SK-N-SH (cell line): Measurements from ENCODE around the gene SLC25A24. TPM values are rescaled to one million over a fixed set of nuclear protein-coding genes. Genes with fewer than 3 reads are reported as not detected.

Experiments
- CTCF ChIA-PET: fragments of 300-600, 350-600 bp; formaldehyde crosslinking; extraction: SDS; loops from one replicate; lab custom pipeline; 2021; lab: Yijun Ruan, JAX
- POLR2A ChIA-PET: fragments of 350-600 bp; sonication (Branson Sonifier 250); formaldehyde crosslinking; extraction: SDS; loops from one replicate; lab custom pipeline; 2020; ENCODE audit warnings: antibody characterized with exemption, inconsistent platforms; lab: Yijun Ruan, JAX
- DNase-seq: peaks from one replicate; pipeline ENCODE4 v3.0.0; 2012
- H2AFZ ChIP-seq: fragments of 200-600 bp; sonication (generic); 2 replicates; pipeline ENCODE4 v1.8.1; 2016; ENCODE audit warnings: antibody characterized with exemption, mild to moderate bottlenecking, low read depth
- H3F3A ChIP-seq: fragments of 200-600 bp; sonication (generic); replicated peaks from 2 replicates; pipeline ENCODE3; 2016; ENCODE audit warnings: antibody characterized with exemption, mild to moderate bottlenecking; ENCODE audit not compliant: insufficient read depth
- H3K27ac ChIP-seq, 2 experiments: fragments of 200-500 bp in 1 of 2; fragments of 200-600 bp in 1 of 2; sonication (Bioruptor generic) in 1 of 2; sonication (generic), shearing (Covaris generic) in 1 of 2; 2 replicates each; pipeline versions ENCODE4 v1.5.1 to v1.6.1; 2014 to 2016; ENCODE audit warnings: low read depth in 2 of 2, inconsistent platforms in 1 of 2, low read length in 1 of 2, mild to moderate bottlenecking in 1 of 2, mixed read lengths in 1 of 2
- H3K27me3 ChIP-seq: fragments of 200-600 bp; sonication (generic), shearing (Covaris generic); 2 replicates; pipeline ENCODE4 v1.6.1; 2016; ENCODE audit warnings: mixed run types; ENCODE audit not compliant: insufficient read depth
- H3K36me3 ChIP-seq, 2 experiments: fragments of 200-500 bp in 1 of 2; fragments of 200-600 bp in 1 of 2; sonication (Bioruptor generic) in 1 of 2; sonication (generic) in 1 of 2; replicated peaks in 1 of 2; 2 replicates each; pipeline versions ENCODE3 to v1.5.1; 2014 to 2016; ENCODE audit warnings: low read length in 1 of 2, mild to moderate bottlenecking in 1 of 2; ENCODE audit not compliant: insufficient read depth in 2 of 2, control insufficient read depth in 1 of 2
- H3K4me1 ChIP-seq, 2 experiments: fragments of 200-500 bp in 1 of 2; fragments of 200-600 bp in 1 of 2; sonication (Bioruptor generic) in 1 of 2; sonication (generic), shearing (Covaris generic) in 1 of 2; 2 replicates each; pipeline versions ENCODE4 v1.5.1 to v1.6.1; 2014 to 2016; ENCODE audit warnings: low read depth in 1 of 2, low read length in 1 of 2, mixed run types in 1 of 2; ENCODE audit not compliant: insufficient read depth in 2 of 2, control insufficient read depth in 1 of 2
- H3K4me2 ChIP-seq: fragments of 200-600 bp; sonication (generic), shearing (Covaris generic); 2 replicates; pipeline ENCODE4 v1.6.1; 2017; ENCODE audit warnings: mixed run types
- H3K4me3 ChIP-seq, 2 experiments: fragments of 200-500 bp in 1 of 2; fragments of 200-600 bp in 1 of 2; sonication (Bioruptor generic) in 1 of 2; sonication (generic), shearing (Covaris generic) in 1 of 2; 2 replicates each; pipeline versions ENCODE4 v1.5.1 to v1.8.1; 2014 to 2016; ENCODE audit warnings: low read depth in 2 of 2, inconsistent platforms in 1 of 2, low read length in 1 of 2, mild to moderate bottlenecking in 1 of 2, mixed read lengths in 1 of 2, moderate library complexity in 1 of 2
- H3K79me2 ChIP-seq: fragments of 200-600 bp; sonication (generic); 2 replicates; pipeline ENCODE4 v1.8.1; 2017; ENCODE audit warnings: mild to moderate bottlenecking; ENCODE audit not compliant: insufficient read depth
- H3K9ac ChIP-seq: fragments of 200-600 bp; sonication (generic); 2 replicates; pipeline ENCODE4 v1.6.1; 2017; ENCODE audit warnings: mixed run types
- H3K9me2 ChIP-seq: fragments of 200-600 bp; sonication (generic); 2 replicates; pipeline ENCODE4 v1.6.1; 2017; ENCODE audit warnings: mixed run types
- H3K9me3 ChIP-seq: fragments of 200-600 bp; sonication (generic); 2 replicates; pipeline ENCODE4 v1.6.1; 2017; ENCODE audit warnings: mixed run types, mild to moderate bottlenecking, moderate library complexity
- H4K20me1 ChIP-seq: fragments of 200-600 bp; sonication (generic); 2 replicates; pipeline ENCODE4 v1.6.1; 2017; ENCODE audit warnings: mild to moderate bottlenecking, mixed run types; ENCODE audit not compliant: insufficient read depth
- CHD2 ChIP-seq: fragments of 150-350 bp; IDR thresholded peaks from 2 replicates; pipeline ENCODE4 v1.6.1; 2018; ENCODE audit warnings: low read length; ENCODE audit not compliant: partially characterized antibody
- ELF1 ChIP-seq: IDR thresholded peaks from 2 replicates; pipeline ENCODE4 v1.4.0; 2012
- FOSL2 ChIP-seq: IDR thresholded peaks from 2 replicates; pipeline ENCODE4 v1.4.0; 2012; ENCODE audit warnings: low read depth, mild to moderate bottlenecking, moderate library complexity, borderline replicate concordance
- GABPA ChIP-seq: IDR thresholded peaks from 2 replicates; pipeline ENCODE4 v1.4.0; 2012; ENCODE audit warnings: low read depth, mild to moderate bottlenecking
- GATA2 ChIP-seq: sonication (generic); formaldehyde crosslinking; IDR thresholded peaks from 2 replicates; pipeline ENCODE4 v1.5.0; 2020; ENCODE audit warnings: mild to moderate bottlenecking, missing genetic modification reagents
- MEF2A ChIP-seq: IDR thresholded peaks from 2 replicates; pipeline ENCODE4 v1.4.0; 2012; ENCODE audit warnings: low read depth, borderline replicate concordance
- MXI1 ChIP-seq: IDR thresholded peaks from 2 replicates; pipeline ENCODE4 v1.6.1; 2012; ENCODE audit warnings: mild to moderate bottlenecking, low read depth, low read length, improper control_type of control experiment
- NRF1 ChIP-seq: IDR thresholded peaks from 2 replicates; pipeline ENCODE4 v1.6.1; 2012; ENCODE audit warnings: low read depth, mild to moderate bottlenecking, low read length
- RCOR1 ChIP-seq: fragments of 150-350 bp; IDR thresholded peaks from 2 replicates; pipeline ENCODE4 v1.6.1; 2017; ENCODE audit warnings: antibody characterized with exemption, low read length
- RFX5 ChIP-seq: IDR thresholded peaks from 2 replicates; pipeline ENCODE4 v1.6.1; 2012; ENCODE audit warnings: mild to moderate bottlenecking, improper control_type of control experiment, low read length
- RXRA ChIP-seq: IDR thresholded peaks from 2 replicates; pipeline ENCODE4 v1.4.0; 2012; ENCODE audit warnings: low read depth, mild to moderate bottlenecking, borderline replicate concordance
- SIN3A ChIP-seq: IDR thresholded peaks from 2 replicates; pipeline ENCODE4 v1.6.1; 2012; ENCODE audit warnings: low read depth, mild to moderate bottlenecking, low read length, moderate library complexity, borderline replicate concordance
- TCF12 ChIP-seq: IDR thresholded peaks from 2 replicates; pipeline ENCODE4 v1.4.0; 2012
- TEAD4 ChIP-seq: IDR thresholded peaks from 2 replicates; pipeline ENCODE4 v1.4.0; 2012; ENCODE audit warnings: mild to moderate bottlenecking, borderline replicate concordance; ENCODE audit not compliant: insufficient read depth
- ZBTB33 ChIP-seq: IDR thresholded peaks from 2 replicates; pipeline ENCODE4 v1.4.0; 2012; ENCODE audit warnings: low read depth, borderline replicate concordance
- WGBS: methylation state at CpG from one replicate; pipeline ENCODE4 v1.1.6; 2017; ENCODE audit warnings: low lambda C conversion rate; 5-methylcytosine and 5-hydroxymethylcytosine counted together
- polyA plus RNA-seq, 3 experiments: library from polyadenylated mRNA; depleted of rRNA; stranded (reverse); fragments of >200 nt; gene quantifications; 2 replicates each; pipeline ENCODE4 v1.2.3, GENCODE V29; 2012
- TF ChIP-seq, protein P1 (sequence below): IDR thresholded peaks from 2 replicates; pipeline ENCODE4; 2012
- TF ChIP-seq, protein P2 (sequence below): IDR thresholded peaks from 2 replicates; pipeline ENCODE4 v1.4.0; 2012; ENCODE audit warnings: low read depth, borderline replicate concordance
- TF ChIP-seq, protein P3 (sequence below): fragments of 150-350 bp; IDR thresholded peaks from 2 replicates; pipeline ENCODE4 v1.6.1; 2017; ENCODE audit warnings: antibody characterized with exemption, low read length, low read depth, borderline replicate concordance

SLC25A24 gene
- polyA plus RNA-seq, 1 of the 3 experiments (the other 2 are of a cell fraction): 11.3 TPM

DNA sequence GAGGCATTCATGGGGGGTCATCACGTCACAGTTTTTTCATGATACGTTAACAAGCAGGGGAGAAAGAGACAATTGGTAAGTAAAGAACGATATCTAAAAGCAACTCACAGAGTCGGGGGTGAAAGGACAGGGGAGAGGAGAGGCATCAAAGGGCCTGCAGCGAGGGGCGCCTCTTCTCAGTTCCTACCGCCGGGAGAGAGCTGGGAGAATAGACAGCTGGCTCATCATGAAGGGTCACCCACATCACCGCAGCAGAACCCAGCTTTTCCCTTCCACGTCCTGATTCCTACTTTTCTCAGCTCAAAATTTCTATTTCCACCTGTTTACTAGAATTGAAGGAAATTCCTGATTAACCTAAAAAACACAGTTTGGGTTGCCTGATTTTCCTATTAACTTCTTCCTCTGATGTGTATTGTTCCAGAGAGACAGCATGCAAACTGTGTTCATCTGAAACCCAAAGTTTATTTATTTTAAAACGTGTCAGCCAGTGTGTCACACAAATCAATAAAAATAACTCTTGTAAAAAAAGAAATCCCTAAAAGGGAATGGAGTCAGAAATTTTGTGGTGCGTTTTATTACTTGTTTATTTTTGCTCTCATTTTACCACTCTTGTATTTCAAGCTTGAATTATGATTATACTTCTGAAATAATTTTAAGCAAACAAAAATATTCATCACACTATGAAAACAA is 75.4 kb downstream of the SLC25A24 start (continued):
- no peak for TF ChIP-seq ZBTB33
- no peak for TF ChIP-seq GABPA
- TF ChIP-seq SIN3A: no peak
- TF ChIP-seq RFX5: no peak
- no peak for TF ChIP-seq TEAD4
- TF ChIP-seq FOSL2: no peak

- CTCF ChIA-PET: interaction anchor here (0.6 to 16.0 kb wide), 8 partner anchors 14 to 374 kb away, joined by 3 to 597 read pairs (median 4); no protein-coding TSS in a partner anchor
- POLR2A ChIA-PET: interaction anchor here (2.1 kb wide), 1 partner anchor 342 kb away, joined by 6 read pairs; no protein-coding TSS in a partner anchor
- no peaks in the 10 kb centered on the region for H3K79me2 ChIP-seq
- H3K4me2 ChIP-seq: no peak overlapping the region
- H3K9ac ChIP-seq: no peak overlapping the region
- H3K27me3 ChIP-seq: no peaks in the 10 kb centered on the region
- H3K36me3 ChIP-seq: peaks cover 0 to 7% of the 10 kb centered on the region in 2 experiments
- no peaks in the 10 kb centered on the region for H3K9me2 ChIP-seq
- no peak overlapping the region for H2AFZ ChIP-seq
- no peak for DNase-seq
- H4K20me1 ChIP-seq: no peaks in the 10 kb centered on the region
- no peaks in the 10 kb centered on the region for H3K9me3 ChIP-seq
- 89% methylated on average over 1 of the region's 1 CpG for WGBS
- H3K4me1 ChIP-seq: peaks cover 0 to 3% of the 10 kb centered on the region in 2 experiments; a peak in 1 of 4 replicates
- no peak overlapping the region for H3K27ac ChIP-seq
- peaks cover 3% of the 10 kb centered on the region for H3F3A ChIP-seq
- no peak overlapping the region for H3K4me3 ChIP-seq
- TF ChIP-seq, protein P1, sequence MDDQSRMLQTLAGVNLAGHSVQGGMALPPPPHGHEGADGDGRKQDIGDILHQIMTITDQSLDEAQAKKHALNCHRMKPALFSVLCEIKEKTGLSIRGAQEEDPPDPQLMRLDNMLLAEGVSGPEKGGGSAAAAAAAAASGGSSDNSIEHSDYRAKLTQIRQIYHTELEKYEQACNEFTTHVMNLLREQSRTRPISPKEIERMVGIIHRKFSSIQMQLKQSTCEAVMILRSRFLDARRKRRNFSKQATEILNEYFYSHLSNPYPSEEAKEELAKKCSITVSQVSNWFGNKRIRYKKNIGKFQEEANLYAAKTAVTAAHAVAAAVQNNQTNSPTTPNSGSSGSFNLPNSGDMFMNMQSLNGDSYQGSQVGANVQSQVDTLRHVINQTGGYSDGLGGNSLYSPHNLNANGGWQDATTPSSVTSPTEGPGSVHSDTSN: no peak
- TF ChIP-seq RCOR1: no peak
- TF ChIP-seq RXRA: no peak
- TF ChIP-seq FOSL2: no peak
- TF ChIP-seq MXI1: no peak
- no peak for TF ChIP-seq TCF12
- TF ChIP-seq GATA2 (CRISPR knock-in tag): no peak
- TF ChIP-seq ELF1: no peak
- no peak for TF ChIP-seq GABPA
- no peak for TF ChIP-seq CHD2
- TF ChIP-seq MEF2A: no peak
- TF ChIP-seq, protein P2, sequence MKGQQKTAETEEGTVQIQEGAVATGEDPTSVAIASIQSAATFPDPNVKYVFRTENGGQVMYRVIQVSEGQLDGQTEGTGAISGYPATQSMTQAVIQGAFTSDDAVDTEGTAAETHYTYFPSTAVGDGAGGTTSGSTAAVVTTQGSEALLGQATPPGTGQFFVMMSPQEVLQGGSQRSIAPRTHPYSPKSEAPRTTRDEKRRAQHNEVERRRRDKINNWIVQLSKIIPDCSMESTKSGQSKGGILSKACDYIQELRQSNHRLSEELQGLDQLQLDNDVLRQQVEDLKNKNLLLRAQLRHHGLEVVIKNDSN: no peak
- TF ChIP-seq, protein P3, sequence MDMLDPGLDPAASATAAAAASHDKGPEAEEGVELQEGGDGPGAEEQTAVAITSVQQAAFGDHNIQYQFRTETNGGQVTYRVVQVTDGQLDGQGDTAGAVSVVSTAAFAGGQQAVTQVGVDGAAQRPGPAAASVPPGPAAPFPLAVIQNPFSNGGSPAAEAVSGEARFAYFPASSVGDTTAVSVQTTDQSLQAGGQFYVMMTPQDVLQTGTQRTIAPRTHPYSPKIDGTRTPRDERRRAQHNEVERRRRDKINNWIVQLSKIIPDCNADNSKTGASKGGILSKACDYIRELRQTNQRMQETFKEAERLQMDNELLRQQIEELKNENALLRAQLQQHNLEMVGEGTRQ: no peak
- no peak for TF ChIP-seq NRF1
- no peak for TF ChIP-seq ZBTB33
- TF ChIP-seq, all 33 proteins: peak for 0
Observed at GRCh38 chr1:108124023-108124422, 76.1 kb downstream of the SLC25A24 start.
